ENCODE measurements around the gene ZNHIT6. TPM values are rescaled to one million over a fixed set of nuclear protein-coding genes. Genes with fewer than 3 reads are reported as not detected.

ZNHIT6 gene
- total RNA-seq, 4 donors from 2014 or later = 8.2 to 20.0 (median 9.9) TPM

DNA sequence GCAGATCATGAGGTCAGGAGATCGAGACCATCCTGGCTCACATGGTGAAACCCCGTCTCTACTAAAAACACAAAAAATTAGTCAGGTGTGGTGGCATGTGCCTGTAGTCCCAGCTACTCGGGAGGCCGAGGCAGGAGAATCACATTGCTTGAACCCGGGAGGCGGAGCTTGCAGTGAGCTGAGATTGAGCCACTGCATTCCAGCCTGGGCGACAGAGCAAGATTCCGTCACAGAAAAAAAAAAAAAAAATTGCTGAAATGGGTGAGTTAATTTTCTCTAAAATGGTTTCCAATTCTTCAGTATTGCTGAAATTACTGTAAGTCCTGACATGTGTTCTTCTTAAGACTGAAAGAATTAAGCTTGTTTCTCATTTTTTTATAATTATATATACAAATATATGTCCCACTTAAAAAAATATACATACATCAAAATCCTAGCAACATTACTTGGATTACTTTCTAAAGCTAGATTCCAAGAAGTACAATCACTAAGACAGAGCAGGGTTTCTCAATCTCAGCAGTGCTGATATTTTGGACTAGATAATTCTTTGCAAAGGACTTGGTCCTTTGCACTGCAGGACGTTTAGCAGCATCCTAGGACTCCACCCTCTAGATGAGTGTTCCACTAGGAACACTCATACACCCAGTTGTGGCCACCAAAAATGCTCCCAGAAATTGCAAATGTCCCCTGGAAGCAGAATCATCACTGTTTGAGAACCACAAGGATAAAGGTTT, 24.8 kb downstream of the ZNHIT6 start:
- no peak for DNase-seq
- intact Hi-C loops (cut with DNase I) = no loop called here
- Histone ChIP-seq H3K4me3 (no peak overlapping the region), H3K27ac (no peak overlapping the region), H3K9me3 (no peaks in the 10 kb centered on the region), H3K4me1 (no peaks in the 10 kb centered on the region), H3K36me3 (peaks cover 0 to 48% (median 0%) of the 10 kb centered on the region in 3 donors), H3K27me3 (no peaks in the 10 kb centered on the region)
- TF ChIP-seq POLR2A (IDR thresholded peaks at IDR 0.05) (no peak), CTCF (IDR thresholded peaks at IDR 0.05) (no peak)
- WGBS, 2 donors = 82 to 90% methylated on average over 3 to 9 of the region's 9 CpGs

DNA sequence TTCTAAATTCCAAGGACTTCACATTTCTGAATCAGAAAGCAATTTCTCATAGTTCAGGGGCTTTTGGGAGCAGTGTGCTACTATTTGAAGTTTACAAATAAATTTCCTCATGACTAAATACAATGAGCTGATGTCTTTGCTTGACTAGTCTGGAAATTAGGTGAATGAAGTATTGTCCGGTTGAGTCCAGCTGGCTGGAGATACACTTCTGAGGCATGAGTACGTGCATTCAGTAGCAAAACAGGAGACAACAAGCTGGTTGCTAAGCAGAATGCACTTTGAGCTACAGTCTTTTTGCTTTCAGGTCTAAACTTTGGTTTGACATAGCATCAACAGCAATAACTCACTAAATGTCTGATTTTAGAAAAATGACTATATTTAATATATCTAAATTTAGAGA, 27.1 kb downstream of the ZNHIT6 start:
- WGBS, 2 donors = 31 to 78% methylated on average over 2 of the region's 2 CpGs
- H3K9me3 ChIP-seq = no peaks in the 10 kb centered on the region
- DNase-seq = no peak
- no peak overlapping the region for H3K27ac ChIP-seq
- TF ChIP-seq CTCF (IDR thresholded peaks at IDR 0.05) (no peak), POLR2A (IDR thresholded peaks at IDR 0.05) (no peak)
- no peaks in the 10 kb centered on the region for H3K27me3 ChIP-seq
- H3K36me3 ChIP-seq = peaks cover 0 to 64% (median 0%) of the 10 kb centered on the region in 3 donors
- intact Hi-C loops (cut with DNase I) = no loop called here
- no peaks in the 10 kb centered on the region for H3K4me1 ChIP-seq
- no peak overlapping the region for H3K4me3 ChIP-seq

DNA sequence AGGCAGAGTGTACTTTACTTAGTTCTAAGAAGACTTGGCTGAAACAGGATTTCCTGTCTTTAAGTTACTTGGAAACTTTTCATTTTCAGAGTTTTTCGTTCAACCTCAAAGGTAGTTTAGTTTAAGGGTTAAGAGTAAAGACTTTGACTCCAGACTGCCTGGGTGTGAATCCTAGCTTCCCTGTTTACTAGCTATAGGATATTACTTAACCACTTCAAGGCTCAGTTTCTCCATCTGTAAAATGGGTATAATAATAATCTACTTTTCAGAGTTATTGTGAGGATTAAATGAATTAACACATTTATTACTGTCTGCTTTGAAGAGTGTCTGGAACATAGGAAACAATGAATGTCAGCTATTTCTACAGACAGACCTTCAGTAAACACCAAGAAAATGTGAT, 30.0 kb downstream of the ZNHIT6 start:
- intact Hi-C loops (cut with DNase I) = no loop called here
- Histone ChIP-seq H3K4me1 (no peaks in the 10 kb centered on the region), H3K27me3 (no peaks in the 10 kb centered on the region), H3K36me3 (peaks cover 0 to 82% (median 2%) of the 10 kb centered on the region in 3 donors), H3K9me3 (no peaks in the 10 kb centered on the region), H3K27ac (no peak overlapping the region), H3K4me3 (no peak overlapping the region)
- no peak for DNase-seq
- TF ChIP-seq CTCF (IDR thresholded peaks at IDR 0.05) (no peak), POLR2A (IDR thresholded peaks at IDR 0.05) (no peak)
- 67 to 88% methylated on average over 1 of the region's 1 CpG for WGBS, 2 donors

- peaks cover 0 to 82% (median 2%) of the 10 kb centered on the region in 3 donors for H3K36me3 ChIP-seq
- no peaks in the 10 kb centered on the region for H3K9me3 ChIP-seq
- WGBS, 2 donors = 80 to 94% methylated on average over 3 of the region's 3 CpGs
- H3K27ac ChIP-seq = no peak overlapping the region
- intact Hi-C loops (cut with DNase I) = no loop called here
- no peaks in the 10 kb centered on the region for H3K4me1 ChIP-seq
- H3K4me3 ChIP-seq = no peak overlapping the region
- DNase-seq = no peak
- H3K27me3 ChIP-seq = no peaks in the 10 kb centered on the region
- TF ChIP-seq POLR2A (IDR thresholded peaks at IDR 0.05) (no peak), CTCF (IDR thresholded peaks at IDR 0.05) (no peak)
Measured at GRCh38 chr1:85677656-85678055, 30.6 kb downstream of the ZNHIT6 start.

DNA sequence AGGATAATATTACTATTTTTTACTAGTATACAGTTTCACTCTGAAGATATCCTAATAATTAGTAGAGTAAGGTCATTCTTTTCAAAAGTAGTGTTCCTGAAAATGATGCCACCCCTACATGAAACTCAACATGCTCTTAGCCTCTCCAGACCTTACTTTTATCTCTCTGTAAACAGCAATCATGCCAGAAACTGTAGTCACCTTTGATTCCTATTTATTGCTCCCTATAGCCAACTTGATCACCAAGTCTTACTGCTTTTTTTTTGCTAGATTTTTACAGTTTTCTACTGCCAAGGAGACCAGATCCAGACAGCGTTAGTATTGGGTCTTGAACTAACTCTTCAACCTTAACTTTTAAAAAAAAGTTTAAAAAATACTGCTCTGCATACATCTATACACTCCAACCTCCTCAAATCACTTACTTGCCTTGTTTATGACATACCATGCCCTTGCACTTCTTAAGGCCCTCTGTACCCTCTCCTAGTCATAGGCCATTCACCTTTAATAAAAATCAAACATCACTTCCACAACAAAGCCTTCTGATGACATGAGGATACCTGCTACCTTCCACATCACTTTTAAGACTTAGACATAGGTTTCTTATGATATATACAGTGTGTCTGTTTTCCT, 36.1 kb downstream of the ZNHIT6 start:
- Histone ChIP-seq H3K4me3 (no peak overlapping the region), H3K27ac (no peak overlapping the region), H3K4me1 (no peaks in the 10 kb centered on the region), H3K27me3 (no peaks in the 10 kb centered on the region), H3K9me3 (no peaks in the 10 kb centered on the region), H3K36me3 (peaks cover 0 to 79% (median 2%) of the 10 kb centered on the region in 3 donors)
- TF ChIP-seq POLR2A (IDR thresholded peaks at IDR 0.05) (no peak), CTCF (IDR thresholded peaks at IDR 0.05) (no peak)
- DNase-seq = no peak
- WGBS, 2 donors = 91 to 100% methylated on average over 1 of the region's 1 CpG
- intact Hi-C loops (cut with DNase I) = no loop called here

Data from esophagus squamous epithelium (tissue), 5 donors.